Motor neuron (in vitro differentiated cells): ENCODE data around the gene CRY2. TPM values are rescaled to one million over a fixed set of nuclear protein-coding genes. Genes with fewer than 3 reads are reported as not detected.
"Not testable (repeated sequence)": the region's sequence is repeated elsewhere in the genome, so short reads cannot be mapped to it uniquely, and the experiment has no call there.

Experiments used
- ATAC-seq, 8 experiments: fragments of 200-7000 bp; cut with Tn5 transposase; replicated peaks in 6 of 8; 2 replicates each; pipeline ENCODE4 v1.8.0; 2021; ENCODE audit warnings: mild to moderate bottlenecking in 8 of 8, moderate library complexity in 8 of 8
- H3K27ac ChIP-seq, 2 donors: fragments of 250-450 bp; sonication (Bioruptor Pico); 2 replicates each; pipeline ENCODE4 v1.9.0; 2021; ENCODE audit warnings: antibody characterized with exemption in 2 of 2, mild to moderate bottlenecking in 2 of 2, moderate library complexity in 1 of 2
- H3K4me1 ChIP-seq, 2 donors: fragments of 250-450 bp; sonication (Bioruptor Pico); replicated peaks in 1 of 2; 2 replicates each; pipeline ENCODE4 v1.6.1; 2021; ENCODE audit warnings: antibody characterized with exemption in 2 of 2, mild to moderate bottlenecking in 2 of 2, moderate library complexity in 1 of 2
- H3K4me3 ChIP-seq, 5 donors: fragments of 250-450 bp; sonication (Bioruptor Pico); 2 replicates each; pipeline ENCODE4 v1.9.0; 2021; ENCODE audit warnings: antibody characterized with exemption in 5 of 5, mild to moderate bottlenecking in 5 of 5, moderate library complexity in 4 of 5
- WGBS, 10 experiments: fragments of 450-650 bp; shearing (Covaris generic); methylation state at CpG; one replicate each; pipeline ENCODE4 v1.0.0; 2022; 5-methylcytosine and 5-hydroxymethylcytosine counted together
- in situ Hi-C, 9 experiments: fragments of 400-800 bp; cut with MboI; loops; one replicate each; pipeline ENCODE4 v1.15.0; 2021; ENCODE audit warnings: low sequenced_read_pairs in 9 of 9, low pct_unique_long_range_greater_than_20kb in 2 of 9; ENCODE audit not compliant: unreplicated experiment in 9 of 9
- total RNA-seq, 8 experiments: library from RNA; unstranded; fragments of 300-600 nt; gene quantifications; 2 replicates each; pipeline versions ENCODE4 v1.2.3 to v1.2.4, GENCODE V29; 2022

CRY2 gene
- total RNA-seq, 8 experiments from 2014 or later = 11.3 to 35.7 (median 22.3) TPM

DNA sequence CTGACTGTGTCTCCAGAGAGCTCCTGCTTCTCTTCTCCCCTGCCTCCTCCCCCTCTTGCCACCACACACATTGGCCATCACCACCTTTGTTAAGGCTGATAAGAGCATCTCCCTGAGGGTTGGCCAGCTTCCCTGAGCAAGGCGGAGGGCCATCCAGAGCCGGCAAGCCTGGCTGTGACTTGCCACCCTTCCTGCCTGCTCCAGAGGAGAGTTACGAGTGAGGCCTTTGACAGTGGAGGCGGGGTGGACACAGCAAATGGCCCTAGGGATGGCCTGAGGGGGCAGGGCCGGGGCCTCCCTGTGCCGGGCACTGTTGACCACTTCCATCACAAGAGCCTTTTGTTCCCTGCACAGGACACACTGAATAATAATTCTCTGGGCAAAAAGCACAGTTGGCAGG is 54.4 kb downstream of the CRY2 start:
- in situ Hi-C loops = no loop called here
- Histone ChIP-seq H3K27ac (no peak overlapping the region), H3K4me3 (peak overlapping the region in 3 of 5 donors; percentile 38 to 72 (median 51)), H3K4me1 (peaks cover 18 to 29% of the 10 kb centered on the region in 2 donors)
- 33 to 79% (median 62%) methylated on average over 1 to 4 of the region's 6 CpGs; no CpG with 5 or more reads in 6 of the 10 experiments for WGBS, 10 experiments
- no peak for ATAC-seq

DNA sequence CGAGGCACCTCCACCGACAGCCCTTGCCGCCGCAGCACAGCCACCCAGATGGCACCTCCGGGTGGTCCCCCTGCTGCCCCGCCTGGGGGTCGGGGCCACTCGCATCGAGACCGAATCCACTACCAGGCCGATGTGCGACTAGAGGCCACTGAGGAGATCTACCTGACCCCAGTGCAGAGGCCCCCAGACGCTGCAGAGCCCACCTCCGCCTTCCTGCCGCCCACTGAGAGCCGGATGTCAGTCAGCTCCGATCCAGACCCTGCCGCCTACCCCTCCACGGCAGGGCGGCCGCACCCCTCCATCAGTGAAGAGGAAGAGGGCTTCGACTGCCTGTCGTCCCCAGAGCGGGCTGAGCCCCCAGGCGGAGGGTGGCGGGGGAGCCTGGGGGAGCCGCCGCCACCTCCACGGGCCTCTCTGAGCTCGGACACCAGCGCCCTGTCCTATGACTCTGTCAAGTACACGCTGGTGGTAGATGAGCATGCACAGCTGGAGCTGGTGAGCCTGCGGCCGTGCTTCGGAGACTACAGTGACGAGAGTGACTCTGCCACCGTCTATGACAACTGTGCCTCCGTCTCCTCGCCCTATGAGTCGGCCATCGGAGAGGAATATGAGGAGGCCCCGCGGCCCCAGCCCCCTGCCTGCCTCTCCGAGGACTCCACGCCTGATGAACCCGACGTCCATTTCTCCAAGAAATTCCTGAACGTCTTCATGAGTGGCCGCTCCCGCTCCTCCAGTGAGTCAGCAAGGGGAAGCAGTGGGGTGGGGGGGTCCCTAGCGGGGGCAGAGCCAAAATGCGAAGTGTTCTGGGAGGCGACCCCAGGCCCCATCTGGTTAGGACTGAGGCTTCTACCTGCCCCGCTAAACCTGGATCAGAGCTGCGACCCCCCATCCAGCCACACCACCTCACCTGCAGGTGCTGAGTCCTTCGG is 55.4 kb downstream of the CRY2 start:
- in situ Hi-C loops = no loop called here
- Histone ChIP-seq H3K4me1 (peaks cover 18 to 21% of the 10 kb centered on the region in 2 donors), H3K27ac (no peak overlapping the region), H3K4me3 (no peak overlapping the region)
- ATAC-seq = no peak
- WGBS, 10 experiments = 94 to 100% methylated on average over 1 to 6 of the region's 56 CpGs; no CpG with 5 or more reads in 8 of the 10 experiments

DNA sequence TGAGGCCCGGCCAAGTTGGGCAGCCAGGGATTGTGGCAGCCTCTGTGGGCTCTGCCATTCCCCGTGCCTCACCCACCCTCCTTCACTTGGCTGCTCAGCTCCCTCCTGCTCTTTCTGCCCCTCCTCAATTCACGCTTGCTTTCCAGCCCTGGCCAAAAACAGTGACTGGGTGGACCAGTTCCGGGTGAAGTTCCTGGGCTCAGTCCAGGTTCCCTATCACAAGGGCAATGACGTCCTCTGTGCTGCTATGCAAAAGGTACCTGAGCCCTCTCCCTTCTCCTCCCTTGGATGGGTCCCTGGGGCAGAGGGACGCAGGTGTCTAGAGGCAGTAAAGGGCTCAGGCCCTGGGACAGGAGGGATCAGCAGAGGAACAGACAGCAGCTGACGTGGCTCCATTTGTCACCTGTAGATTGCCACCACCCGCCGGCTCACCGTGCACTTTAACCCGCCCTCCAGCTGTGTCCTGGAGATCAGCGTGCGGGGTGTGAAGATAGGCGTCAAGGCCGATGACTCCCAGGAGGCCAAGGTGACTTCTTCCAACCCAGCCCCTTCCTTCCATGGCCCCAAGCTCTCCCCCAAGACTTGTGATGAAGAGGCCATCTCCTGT is 57.1 kb downstream of the CRY2 start:
- no peak overlapping the region for H3K27ac ChIP-seq
- peaks cover 7 to 10% of the 10 kb centered on the region in 2 donors for H3K4me1 ChIP-seq
- no peak for ATAC-seq
- in situ Hi-C loops = no loop called here
- 33 to 93% (median 83%) methylated on average over 1 to 6 of the region's 15 CpGs; no CpG with 5 or more reads in 3 of the 10 experiments for WGBS, 10 experiments
- H3K4me3 ChIP-seq = no peak overlapping the region

DNA sequence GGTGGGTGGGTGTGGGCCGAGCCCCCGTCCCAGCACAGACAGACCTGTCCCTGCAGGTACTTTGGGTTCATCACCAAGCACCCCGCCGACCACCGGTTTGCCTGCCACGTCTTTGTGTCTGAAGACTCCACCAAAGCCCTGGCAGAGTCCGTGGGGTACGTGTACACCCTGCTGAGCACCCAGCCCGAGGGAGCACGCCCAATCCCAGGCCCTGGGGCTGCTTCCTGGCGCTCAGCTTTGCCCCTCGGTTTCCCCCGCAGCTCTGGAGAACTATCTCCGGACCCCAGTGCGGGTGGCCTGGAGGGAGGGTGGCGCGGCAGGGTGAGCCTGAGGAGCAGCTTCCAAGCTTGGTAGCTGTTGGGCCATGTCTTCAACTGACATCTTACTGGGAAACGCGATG is 57.8 kb downstream of the CRY2 start:
- ATAC-seq = no peak
- H3K4me1 ChIP-seq = peaks cover 7 to 10% of the 10 kb centered on the region in 2 donors

DNA sequence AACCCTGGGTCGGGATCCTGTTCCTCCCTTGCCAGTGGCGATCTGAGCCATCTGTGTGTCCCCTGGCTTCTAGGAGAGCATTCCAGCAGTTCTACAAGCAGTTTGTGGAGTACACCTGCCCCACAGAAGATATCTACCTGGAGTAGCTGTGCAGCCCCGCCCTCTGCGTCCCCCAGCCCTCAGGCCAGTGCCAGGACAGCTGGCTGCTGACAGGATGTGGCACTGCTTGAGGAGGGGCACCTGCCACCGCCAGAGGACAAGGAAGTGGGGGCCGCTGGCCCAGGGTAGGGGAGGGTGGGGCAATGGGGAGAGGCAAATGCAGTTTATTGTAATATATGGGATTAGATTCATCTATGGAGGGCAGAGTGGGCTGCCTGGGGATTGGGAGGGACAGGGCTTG is 58.3 kb downstream of the CRY2 start:
- in situ Hi-C loops, H3K4me3 ChIP-seq, H3K27ac ChIP-seq: not testable (repeated sequence)
- peaks cover 7 to 10% of the 10 kb centered on the region in 2 donors for H3K4me1 ChIP-seq
- WGBS, 10 experiments = 100% methylated on average over 1 of the region's 6 CpGs; no CpG with 5 or more reads in 8 of the 10 experiments
- peak in 1 of 8 experiments; percentile 8 for ATAC-seq

More for the DNA sequence above, 57.8 kb downstream of the CRY2 start:
- Histone ChIP-seq H3K27ac (no peak overlapping the region), H3K4me3 (no peak overlapping the region)
- 58 to 90% (median 80%) methylated on average over 1 to 4 of the region's 19 CpGs; no CpG with 5 or more reads in 7 of the 10 experiments for WGBS, 10 experiments
- in situ Hi-C loops = no loop called here

DNA sequence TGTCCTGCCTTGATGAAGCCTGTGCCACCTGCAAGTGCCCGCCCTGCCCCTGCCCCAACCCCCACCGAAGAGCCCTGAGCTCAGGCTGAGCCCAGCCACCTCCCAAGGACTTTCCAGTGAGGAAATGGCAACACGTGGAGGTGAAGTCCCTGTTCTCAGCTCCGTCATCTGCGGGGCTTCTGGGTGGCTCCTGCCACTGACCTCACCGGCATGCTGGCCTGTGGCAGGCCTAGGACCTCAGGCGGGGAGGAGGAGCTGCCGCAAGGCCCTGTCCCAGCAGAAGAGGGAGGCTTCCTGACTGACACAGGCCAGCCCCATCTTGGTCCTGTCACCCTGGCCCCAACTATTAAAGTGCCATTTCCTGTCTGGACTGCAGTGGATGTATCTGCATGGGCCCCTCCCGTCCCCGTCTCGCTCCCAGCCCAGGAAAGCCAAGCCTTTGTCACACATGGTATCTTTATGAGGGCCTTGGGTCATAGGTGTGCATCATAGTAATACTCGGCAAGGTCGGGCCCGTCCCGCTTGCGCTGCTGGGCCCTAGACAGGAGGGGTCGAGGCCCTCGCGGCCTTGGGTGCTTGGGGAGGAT is 58.9 kb downstream of the CRY2 start:
- H3K4me1 ChIP-seq = peaks cover 5 to 6% of the 10 kb centered on the region in 2 donors
- H3K27ac ChIP-seq = no peak overlapping the region
- 0 to 100% (median 87%) methylated on average over 1 to 11 of the region's 19 CpGs; no CpG with 5 or more reads in 5 of the 10 experiments for WGBS, 10 experiments
- peak in 3 of 8 experiments; percentile 12 to 29 (median 17) for ATAC-seq
- H3K4me3 ChIP-seq = no peak overlapping the region
- in situ Hi-C loops = no loop called here

DNA sequence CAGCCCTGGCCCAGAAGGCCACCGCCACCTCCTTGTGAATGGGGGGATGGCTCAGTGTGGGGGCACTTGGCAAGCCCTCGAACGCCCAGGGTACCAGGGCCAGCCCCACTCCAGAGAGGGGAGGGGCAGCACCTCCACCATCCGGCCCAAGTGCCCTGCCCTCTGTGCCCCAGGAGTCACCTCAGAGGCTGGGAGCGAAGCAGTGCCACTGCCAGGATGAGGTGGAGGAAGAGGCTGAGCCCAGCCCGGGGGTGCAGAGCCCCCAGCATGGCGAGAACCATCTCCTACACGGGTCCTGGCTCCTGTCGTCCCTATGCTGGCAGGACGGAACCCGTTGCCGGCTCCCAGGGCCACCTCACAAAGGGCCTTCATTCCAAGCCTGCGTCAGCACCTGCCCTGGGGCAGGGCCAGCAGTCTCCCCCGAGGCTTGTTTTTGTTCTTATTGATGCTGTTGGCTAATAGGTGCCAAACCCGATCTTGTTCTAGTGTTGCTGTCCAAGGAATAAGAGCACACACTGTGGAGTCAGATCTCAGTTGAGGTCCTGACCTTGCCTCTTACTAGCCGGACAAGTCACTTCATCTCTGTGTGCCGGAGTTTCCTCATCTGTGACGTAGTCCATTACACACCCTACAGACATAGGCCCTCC is 59.8 kb downstream of the CRY2 start, which contains the start of gene FREY1:
TSS of gene FREY1 (minus strand) at position 307 of the 647 bp plus-strand sequence. CDS start at position 281, 26 bp downstream.
- in situ Hi-C loops = no loop called here
- Histone ChIP-seq H3K4me3 (no peak within 1 kb of the TSS), H3K4me1 (no peaks in the 10 kb centered on the region), H3K27ac (no peak within 1 kb of the TSS)
- ATAC-seq = peak in 3 of 8 experiments; percentile 3 to 9 (median 4)
- 70 to 100% (median 83%) methylated on average over 1 to 2 of the region's 18 CpGs; no CpG with 5 or more reads in 7 of the 10 experiments for WGBS, 10 experiments

DNA sequence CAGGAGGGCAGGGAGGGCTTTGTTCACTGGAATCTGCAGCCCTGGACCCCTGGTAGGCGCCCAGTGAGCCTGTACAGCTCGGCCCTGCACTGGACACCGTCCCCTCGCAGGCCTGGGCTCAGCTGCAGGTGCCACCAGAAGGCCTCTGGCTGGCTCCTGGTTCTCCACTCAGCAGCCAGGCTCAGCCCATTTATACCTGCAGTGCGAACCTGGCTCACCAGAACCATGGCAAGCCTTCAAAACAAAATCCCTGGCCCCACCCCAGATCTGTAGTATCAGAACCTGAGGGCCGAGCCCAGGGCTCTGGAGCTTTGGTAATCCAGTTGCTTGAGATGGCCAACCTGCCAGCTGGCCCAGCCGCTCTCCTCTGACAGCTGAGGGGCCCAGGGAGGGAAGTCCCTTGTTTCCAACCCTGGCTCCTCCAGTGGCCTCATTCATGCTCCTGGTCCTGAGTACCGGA is 60.7 kb downstream of the CRY2 start:
- peak in 2 of 8 experiments; percentile 15 to 28 for ATAC-seq
- no peak overlapping the region for H3K27ac ChIP-seq
- no peaks in the 10 kb centered on the region for H3K4me1 ChIP-seq
- WGBS, 10 experiments = 60 to 90% methylated on average over 1 to 2 of the region's 8 CpGs; no CpG with 5 or more reads in 8 of the 10 experiments
- in situ Hi-C loops = no loop called here
- no peak overlapping the region for H3K4me3 ChIP-seq

DNA sequence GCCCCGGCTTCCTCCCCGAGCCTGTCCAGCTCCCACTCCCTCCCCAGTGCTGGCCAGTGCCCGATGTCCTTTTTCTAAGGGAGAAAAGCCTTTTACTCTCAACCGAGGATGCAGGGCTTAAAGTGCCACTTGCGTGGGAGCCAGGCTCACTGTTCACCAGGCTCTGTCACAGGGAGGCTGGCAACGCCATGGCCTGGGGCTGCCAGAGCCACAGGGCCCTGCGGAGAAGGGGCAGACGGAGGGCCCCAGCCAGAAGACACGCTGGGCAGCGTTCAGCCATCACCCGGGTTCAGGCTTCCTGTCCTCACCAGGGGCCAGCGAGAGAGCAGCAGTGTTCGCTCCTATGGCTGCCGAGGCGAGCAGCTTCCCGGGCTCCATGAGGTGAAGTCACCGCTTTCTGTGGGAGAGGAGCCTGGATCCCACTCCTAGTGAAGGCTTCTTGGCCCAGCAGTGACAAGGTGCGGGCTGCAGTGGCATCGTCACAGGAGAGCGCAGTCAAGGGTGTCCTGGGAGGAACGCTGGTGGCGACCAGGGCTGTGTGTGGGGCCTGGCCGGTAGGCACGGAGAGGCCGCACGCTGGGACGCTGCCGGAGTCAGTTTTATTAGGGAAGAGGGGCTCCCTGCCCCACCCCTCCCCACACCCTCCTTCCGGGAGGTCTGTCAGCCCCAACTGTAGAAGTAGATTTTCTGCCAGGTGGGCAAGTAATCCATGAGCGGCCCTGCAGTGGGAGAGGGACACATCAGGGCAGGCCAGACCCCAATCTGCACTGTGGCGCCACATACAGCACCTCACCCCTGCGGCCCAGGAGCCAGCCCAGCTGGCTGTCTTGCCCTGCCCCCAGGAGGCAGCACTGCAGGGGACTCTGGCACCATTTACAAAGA is 62.6 kb downstream of the CRY2 start:
- no peak overlapping the region for H3K27ac ChIP-seq
- no peaks in the 10 kb centered on the region for H3K4me1 ChIP-seq
- in situ Hi-C loops = no loop called here
- ATAC-seq = peak in 1 of 8 experiments; percentile 1
- no peak overlapping the region for H3K4me3 ChIP-seq
- 70 to 100% (median 78%) methylated on average over 1 to 10 of the region's 32 CpGs; no CpG with 5 or more reads in 5 of the 10 experiments for WGBS, 10 experiments

DNA sequence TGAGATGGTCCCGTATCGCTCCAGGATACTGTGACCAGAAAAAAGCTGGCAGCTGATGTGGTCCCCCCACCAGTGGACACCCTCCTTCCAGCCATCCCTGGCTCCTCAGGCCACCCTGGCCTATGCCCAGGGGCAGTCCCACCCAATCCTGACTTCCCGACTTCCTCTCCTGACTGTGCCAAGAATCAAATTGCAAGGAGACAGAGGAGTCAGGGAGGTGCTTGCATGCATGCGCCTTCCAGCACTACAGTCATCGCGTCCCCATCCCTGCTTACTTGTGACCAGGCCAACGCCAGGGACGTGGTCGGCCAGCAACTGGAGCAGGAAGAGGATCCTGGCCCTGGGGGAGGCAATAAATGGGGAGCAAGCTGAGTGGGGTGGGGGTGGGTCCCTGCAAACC is 63.3 kb downstream of the CRY2 start:
- in situ Hi-C loops = no loop called here
- WGBS, 10 experiments = 94 to 100% (median 100%) methylated on average over 1 to 3 of the region's 9 CpGs; no CpG with 5 or more reads in 7 of the 10 experiments
- Histone ChIP-seq H3K27ac (no peak overlapping the region), H3K4me1 (no peaks in the 10 kb centered on the region), H3K4me3 (no peak overlapping the region)
- ATAC-seq = peak in 3 of 8 experiments; percentile 29 to 69 (median 52)

DNA sequence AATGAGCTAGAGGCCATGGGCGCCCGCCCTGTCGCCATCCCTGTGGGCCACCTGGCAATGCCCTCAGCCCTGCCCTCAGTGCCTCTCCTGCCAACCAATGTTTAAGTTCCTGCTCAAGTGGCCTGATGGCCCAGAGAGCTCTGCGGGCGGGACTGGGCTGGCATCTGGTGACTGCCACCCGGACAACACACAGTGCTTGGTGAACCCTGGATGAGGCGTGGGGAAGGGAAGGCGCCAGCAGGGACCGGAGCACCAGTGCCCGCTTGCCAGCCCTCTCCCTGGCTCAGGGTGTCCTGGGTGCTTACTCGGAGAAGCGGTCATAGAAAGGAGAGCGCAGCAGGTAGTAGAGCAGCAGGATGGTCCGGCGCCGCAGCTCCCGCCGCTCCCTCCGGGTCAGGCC is 66.2 kb downstream of the CRY2 start:
- ATAC-seq = no peak
- H3K4me3 ChIP-seq = no peak overlapping the region
- in situ Hi-C loops = no loop called here
- 80 to 100% (median 100%) methylated on average over 1 to 11 of the region's 19 CpGs; no CpG with 5 or more reads in 5 of the 10 experiments for WGBS, 10 experiments
- no peak overlapping the region for H3K27ac ChIP-seq
- H3K4me1 ChIP-seq = peaks cover 5% of the 10 kb centered on the region in 2 donors
